HG02981 (cell line): Measurements from ENCODE around the gene KCNJ9.
"Not testable (repeated sequence)": the region's sequence is repeated elsewhere in the genome, so short reads cannot be mapped to it uniquely, and the experiment has no call there.

ENCODE experiments used
- ATAC-seq: cut with Tn5 transposase; IDR thresholded peaks from one replicate; pipeline ENCODE4 v1.9.1; 2021; ENCODE audit warnings: mild to moderate bottlenecking, moderate library complexity; ENCODE audit not compliant: unreplicated experiment

The KCNJ9 gene

DNA sequence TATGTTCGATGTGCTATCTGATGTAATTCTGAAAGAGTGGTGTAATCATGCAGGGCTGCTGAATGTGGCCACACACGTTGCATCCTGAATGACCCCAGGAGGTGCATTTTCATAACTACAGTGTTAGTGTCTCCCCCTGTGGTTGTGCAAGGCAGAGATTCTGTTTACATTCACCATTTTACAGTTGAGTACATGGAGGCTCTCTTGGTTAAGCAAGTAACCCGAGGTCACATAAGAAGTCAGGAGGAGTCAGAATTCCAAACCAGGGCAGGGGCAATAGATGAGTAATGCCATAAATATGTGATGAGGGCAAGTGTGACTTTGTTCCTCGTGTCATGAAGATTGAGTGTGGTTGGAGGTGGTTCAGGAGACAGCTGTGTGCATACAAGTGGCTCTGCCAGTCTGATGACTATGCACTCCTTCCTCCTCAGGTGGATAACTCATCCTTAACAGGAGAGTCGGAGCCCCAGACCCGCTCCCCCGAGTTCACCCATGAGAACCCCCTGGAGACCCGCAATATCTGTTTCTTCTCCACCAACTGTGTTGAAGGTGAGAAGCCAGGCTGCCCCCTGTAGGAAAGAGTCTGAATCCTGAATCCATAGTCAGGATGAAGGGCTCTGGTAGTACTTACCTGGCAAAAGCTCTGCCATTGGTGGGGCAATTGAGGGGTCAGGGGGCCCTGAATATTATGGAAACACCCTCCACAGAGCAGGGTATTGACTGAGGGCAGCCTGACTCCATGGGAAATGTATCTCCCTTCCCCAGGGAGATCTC, 43.6 kb downstream of the KCNJ9 start:
- ATAC-seq = no peak

DNA sequence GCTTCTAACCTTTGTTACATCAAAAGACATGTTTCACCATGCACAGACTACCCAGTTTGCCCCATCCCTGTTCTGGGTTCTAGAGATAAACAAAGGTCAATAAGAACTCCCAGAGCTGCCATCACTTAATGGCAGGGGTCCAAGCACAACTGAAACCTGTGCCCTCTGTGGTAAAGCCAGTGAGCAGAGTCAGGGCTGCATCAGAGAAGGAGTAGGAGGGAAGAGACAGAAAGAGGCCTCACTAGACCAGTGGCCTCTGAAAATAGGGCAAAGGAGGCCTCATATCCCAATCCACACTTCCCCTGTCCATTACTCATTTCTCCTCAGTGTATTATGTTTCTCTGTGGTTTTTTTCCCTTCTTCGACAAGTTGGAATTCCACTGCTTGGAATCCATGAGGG, 44.4 kb downstream of the KCNJ9 start:
- no peak for ATAC-seq

DNA sequence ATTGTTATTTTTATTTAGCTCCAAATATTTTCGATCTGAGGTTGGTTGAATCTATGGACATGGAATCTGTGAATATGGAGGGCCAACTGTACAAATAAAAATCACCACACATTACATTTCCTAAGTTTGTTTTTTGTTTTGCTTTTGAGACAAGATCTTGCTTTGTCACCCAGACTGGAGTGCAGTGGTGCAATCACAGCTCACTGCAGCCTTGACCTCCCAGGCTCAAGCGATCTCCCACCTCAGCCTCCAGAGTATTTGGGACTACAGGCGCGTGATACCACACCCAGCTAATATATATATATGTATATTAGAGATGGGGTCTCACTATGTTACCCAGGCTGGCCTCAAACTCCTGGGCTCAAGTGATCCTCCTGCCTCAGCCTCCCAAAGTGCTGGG, 45.0 kb downstream of the KCNJ9 start:
- not testable (repeated sequence) for ATAC-seq

DNA sequence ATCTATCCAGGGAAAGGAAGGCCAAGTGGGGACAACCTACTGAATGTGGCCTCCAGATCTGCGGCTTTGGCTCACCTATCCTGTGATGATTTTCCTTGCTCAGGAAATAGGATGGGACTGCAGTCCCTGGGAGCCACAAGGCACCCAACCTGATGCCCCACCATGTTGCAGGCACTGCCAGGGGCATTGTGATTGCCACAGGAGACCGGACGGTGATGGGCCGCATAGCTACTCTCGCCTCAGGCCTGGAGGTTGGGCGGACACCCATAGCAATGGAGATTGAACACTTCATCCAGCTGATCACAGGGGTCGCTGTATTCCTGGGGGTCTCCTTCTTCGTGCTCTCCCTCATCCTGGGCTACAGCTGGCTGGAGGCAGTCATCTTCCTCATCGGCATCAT, 46.0 kb downstream of the KCNJ9 start:
- no peak for ATAC-seq

DNA sequence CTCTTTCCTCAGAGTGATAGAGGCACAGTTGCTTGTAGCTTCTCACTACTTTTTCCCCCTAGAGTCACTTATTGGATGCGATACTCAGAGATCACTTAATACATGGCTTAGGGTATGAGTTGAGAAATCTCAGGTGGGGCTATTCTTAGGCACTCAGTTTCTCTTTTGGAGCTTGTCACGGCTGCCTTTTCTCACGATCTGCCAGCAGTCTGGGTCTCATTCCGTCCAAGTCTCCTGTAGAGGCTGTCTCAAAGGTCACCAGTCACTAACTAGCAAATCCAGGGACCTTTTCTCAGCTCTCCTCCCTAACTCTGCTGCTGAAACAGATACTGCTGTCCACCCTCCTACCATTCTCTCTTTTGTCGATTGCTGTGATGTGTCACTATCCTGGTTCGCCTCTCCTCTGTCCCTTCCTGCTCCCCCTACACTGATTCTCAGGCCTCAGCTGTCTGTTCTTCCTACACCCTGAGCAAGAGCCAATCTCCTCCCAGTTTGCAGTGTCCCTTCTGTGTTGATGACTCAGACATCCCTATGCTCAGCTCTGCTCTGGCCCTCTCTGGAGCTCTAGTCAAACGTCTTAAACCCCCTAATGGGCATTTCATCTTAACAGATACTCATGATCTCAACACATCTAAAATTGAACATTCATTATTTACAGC, 46.7 kb downstream of the KCNJ9 start:
- ATAC-seq = no peak

DNA sequence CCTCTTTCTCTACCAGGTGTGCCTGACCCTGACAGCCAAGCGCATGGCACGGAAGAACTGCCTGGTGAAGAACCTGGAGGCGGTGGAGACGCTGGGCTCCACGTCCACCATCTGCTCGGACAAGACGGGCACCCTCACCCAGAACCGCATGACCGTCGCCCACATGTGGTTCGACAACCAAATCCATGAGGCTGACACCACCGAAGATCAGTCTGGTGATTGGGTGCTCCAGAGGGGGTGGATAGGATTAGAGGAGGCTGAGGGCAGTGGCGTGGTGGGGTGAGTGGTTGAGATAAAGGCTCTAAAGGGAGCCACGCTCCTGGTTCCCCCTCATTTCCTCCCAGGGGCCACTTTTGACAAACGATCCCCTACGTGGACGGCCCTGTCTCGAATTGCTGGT, 47.3 kb downstream of the KCNJ9 start:
- no peak for ATAC-seq

DNA sequence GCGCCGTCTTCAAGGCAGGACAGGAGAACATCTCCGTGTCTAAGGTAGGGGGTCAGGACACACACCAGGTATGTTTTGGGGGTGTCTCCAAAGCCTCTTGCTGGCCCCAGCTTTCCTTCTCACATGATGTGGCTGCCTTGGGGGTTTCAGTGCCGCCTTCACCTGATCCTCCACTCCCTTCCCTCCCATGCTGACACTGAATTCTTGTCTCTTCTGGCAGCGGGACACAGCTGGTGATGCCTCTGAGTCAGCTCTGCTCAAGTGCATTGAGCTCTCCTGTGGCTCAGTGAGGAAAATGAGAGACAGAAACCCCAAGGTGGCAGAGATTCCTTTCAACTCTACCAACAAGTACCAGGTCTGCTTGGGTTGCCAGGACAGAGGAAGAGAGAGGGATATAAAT, 47.7 kb downstream of the KCNJ9 start:
- ATAC-seq = no peak

DNA sequence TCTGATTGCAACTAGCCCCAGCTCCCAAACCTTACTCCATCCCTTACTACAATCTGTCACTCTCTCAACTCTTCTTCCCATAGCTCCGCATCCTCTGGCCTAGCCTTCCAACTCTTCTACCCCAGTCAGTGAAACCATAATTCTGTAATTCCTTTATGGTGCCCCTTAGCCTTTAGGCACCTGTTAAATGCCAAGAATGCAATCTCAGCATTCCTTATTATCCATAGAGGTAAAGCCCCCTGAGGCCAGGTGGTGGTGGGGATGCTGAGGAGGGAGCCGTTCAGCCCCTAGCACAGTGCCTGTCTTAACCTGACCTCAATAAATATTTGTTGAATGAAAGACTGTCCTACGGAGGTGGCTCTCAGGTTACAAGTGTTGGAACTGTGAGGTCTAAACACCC, 48.2 kb downstream of the KCNJ9 start:
- no peak for ATAC-seq

DNA sequence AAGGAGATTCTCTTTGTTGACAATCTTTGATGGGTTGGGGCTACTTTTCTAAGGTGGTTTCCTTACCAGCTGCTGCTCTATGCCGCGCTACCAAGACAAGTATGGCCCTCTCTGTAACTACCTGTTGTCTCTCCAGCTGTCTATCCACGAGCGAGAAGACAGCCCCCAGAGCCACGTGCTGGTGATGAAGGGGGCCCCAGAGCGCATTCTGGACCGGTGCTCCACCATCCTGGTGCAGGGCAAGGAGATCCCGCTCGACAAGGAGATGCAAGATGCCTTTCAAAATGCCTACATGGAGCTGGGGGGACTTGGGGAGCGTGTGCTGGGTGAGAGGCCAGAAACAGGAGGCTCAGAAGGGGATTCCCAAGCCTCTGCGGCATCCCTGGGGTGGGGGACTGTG, 48.6 kb downstream of the KCNJ9 start:
- no peak for ATAC-seq

DNA sequence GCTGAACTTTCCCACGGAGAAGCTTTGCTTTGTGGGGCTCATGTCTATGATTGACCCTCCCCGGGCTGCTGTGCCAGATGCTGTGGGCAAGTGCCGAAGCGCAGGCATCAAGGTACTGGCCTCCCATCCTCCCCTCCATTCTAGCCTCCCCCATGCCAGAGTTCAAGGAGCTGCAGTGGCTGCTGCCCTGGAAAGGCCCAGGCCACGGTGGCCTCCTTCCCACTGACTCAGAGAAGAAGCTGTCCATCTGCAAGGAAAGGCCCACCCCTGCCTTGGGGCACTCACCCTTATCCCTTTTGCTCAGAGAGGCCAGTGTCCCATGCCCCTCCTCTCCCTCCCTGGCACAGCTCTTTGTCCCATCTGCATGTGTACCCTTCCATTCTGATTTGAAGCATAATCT, 49.1 kb downstream of the KCNJ9 start:
- no peak for ATAC-seq

DNA sequence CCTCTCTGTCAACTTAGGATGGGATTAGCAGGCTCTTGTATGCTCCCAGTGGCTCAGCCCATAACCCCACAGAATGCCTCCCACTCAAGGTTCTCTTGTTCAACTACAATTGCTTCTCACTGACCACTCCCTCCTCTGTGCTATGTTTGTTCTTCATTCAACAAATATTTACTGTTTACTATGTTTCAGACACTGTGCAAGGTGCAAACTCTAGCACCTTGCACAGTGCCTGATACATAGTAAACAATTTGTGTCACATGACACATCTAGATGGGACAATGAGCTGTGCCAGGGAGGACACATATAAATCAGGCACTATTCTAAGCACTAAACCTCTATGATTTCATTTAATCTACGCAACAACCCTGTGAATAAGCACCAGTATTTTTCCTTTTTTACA, 49.6 kb downstream of the KCNJ9 start:
- no peak for ATAC-seq

DNA sequence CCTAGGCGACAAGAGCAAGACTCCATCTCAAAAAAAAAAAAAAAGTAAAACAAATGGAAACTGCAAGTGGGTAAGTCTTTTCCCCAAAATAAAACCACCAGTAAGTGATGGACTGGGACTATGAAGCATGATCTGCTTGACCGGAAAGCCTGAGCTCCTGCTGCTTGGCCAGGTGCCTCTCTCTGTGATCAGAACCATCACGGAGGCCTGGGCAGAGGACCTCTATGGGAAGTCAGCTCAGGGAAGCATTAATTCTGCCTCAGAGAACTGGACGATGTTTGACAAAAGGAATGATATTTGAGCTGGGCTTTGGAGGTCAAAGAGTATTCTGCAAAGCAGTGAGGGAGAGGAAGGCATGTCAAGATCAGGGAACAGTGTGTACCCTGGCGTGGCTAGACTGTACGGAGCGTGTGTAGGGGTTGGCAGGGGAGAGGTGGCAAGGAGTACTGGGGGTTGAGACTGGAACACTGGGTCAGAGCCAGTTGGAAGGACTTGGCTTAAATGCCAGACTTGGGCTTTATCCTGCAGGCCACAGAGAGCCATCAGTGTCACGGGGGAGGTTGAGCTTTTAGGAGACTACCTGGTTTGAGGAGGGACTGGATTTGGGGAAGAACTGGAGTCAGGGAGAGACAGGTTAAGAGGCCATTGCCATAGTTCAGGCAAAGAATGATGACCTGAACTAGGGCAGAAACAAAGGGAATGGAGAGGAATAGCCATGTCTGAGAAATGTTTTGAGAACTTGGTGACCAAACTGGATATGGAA, 50.6 kb downstream of the KCNJ9 start:
- no peak for ATAC-seq

DNA sequence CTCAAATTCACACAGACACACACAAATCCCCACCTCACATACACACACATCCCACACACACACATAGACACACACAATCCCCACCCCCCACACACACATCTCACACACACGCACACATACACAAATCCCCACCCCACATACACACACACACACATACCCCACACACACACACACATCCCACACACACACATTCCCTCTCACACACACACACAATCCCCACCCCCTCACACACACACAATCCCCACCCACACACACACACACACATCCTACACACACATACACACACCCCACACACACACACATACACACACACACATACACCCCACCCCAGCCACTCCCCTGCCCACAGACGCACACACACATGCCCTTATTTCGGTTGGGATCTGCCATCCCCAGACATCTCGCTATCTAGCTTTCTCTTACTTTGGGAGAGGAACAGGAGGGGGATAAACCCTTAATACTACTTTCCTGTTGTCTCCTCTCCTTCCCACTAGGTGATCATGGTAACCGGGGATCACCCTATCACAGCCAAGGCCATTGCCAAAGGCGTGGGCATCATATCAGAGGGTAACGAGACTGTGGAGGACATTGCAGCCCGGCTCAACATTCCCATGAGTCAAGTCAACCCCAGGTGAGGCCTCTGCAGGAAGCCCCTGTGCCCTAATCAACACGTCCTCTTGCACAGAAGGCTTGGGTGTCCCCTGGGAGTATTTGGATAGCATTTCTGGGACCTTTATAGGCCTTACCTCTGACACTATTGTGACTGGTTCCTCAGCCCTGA, 52.8 kb downstream of the KCNJ9 start:
- ATAC-seq = no peak

DNA sequence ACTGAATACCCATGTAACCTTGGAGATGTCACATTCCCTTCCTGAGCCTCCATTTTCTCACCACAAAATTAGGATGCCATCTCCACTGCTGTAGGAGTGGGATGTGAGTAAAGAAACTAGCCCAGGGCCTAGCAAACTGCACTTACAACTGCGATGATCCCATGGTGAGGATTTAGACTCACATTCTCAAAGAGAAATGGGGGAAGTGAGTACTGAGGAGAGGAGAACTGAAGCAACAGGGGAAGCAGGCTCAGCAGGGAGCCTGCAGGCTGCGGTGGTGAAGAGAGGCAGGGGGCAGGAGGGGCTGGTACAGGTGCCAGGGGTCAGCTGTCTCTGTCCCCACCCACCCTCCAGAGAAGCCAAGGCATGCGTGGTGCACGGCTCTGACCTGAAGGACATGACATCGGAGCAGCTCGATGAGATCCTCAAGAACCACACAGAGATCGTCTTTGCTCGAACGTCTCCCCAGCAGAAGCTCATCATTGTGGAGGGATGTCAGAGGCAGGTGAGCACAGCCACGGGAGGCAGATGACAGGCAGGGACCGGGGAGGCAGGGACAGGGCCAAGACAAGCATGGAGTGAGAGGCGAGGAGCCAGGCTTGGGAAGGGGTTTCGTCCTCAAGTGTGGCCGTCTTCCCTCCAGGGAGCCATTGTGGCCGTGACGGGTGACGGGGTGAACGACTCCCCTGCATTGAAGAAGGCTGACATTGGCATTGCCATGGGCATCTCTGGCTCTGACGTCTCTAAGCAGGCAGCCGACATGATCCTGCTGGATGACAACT, 53.6 kb downstream of the KCNJ9 start:
- no peak for ATAC-seq

DNA sequence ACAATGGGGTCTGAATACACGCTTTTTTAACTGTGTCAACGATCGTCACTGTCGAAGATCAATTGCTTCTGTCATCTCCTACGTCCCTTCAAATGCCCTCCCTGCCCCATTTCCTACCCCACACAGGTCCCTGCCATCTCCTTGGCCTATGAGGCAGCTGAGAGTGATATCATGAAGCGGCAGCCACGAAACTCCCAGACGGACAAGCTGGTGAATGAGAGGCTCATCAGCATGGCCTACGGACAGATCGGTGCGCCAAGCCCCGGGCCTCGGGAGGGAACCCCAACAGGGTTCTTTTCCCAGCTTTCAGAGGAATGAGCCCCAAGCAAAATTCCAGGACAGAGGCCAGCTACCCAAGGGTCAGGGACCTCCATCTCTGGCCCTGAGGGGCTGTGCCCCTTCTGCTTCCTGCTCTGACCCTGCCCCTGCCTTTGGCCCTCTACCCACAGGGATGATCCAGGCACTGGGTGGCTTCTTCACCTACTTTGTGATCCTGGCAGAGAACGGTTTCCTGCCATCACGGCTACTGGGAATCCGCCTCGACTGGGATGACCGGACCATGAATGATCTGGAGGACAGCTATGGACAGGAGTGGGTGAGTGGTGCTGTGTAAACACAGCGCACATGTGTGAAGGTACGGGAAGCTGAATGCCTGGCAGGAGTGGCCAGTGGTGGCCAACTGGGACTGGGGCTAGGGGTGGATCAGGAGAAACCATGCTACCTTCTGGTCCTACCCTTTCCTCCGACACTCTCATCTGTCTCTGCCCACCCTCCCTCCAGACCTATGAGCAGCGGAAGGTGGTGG, 55.0 kb downstream of the KCNJ9 start:
- no peak for ATAC-seq

DNA sequence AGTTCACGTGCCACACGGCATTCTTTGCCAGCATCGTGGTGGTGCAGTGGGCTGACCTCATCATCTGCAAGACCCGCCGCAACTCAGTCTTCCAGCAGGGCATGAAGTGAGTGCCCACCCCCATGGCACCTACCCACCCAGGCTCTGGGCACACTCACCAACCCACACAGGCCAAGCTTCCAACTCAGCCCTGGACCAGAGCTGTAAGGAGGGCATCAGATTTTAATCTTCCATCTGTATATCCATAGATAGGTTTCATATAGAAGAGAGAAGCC, 55.5 kb downstream of the KCNJ9 start:
- ATAC-seq = no peak

DNA sequence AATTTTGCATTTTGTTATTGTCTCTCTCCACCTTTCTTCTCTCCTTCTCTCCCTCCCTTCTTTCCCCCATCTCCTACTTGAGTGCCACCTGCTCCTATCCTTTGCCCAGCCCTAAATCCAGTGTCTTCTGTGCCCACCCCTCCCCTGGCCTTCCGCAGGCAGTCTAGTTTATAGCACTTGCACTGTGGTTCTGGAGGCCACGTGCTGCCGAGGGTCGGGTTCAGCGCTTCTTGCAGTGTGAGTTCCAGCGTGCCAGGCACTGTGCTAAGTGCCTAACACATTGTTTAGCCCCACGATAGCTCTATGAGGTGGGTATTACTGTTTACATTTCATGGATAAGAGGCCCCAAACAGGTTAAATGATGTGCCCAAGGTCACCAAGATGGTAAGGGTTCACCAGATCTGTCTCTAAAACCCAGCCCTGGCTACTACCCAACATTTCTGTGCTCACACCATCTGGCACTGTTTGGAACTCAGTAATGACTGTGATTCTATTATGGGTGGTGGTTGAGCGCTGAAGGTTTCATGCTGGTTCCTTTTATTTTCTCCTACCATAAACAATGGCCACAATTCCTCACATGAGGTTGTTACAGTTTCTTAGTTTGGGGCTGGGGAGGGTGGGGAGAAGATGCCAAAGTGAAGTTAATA, 56.0 kb downstream of the KCNJ9 start:
- no peak for ATAC-seq

DNA sequence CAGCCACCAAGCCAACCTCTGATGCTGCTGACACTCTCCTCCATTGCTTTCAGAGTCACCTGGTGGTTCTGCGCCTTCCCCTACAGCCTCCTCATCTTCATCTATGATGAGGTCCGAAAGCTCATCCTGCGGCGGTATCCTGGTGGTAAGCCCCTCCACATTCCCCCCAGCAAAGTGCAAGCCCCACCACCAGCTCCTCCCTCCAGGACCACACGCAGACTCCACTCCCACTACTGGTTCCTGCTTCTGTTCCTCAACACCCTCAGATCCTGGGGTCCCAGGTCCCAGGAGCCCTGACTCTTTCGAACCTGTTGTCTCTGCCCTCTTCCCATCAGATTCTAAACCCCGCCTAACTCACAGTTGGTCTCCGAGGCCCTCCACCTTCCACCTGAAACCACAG, 58.5 kb downstream of the KCNJ9 start:
- no peak for ATAC-seq
